PC-9 (cell line): ENCODE results near the gene LCE7A. TPM values are rescaled to one million over a fixed set of nuclear protein-coding genes. Genes with fewer than 3 reads are reported as not detected.

Experiments
- BruUV-seq: library from RNA; stranded (reverse); fragments of 400-500 nt; replicated peaks from 2 replicates; lab custom pipeline; 2021; lab: Mats Ljungman, UMichigan
- CTCF ChIA-PET: fragments of 300-600 bp; sonication (Branson Sonifier 250); formaldehyde crosslinking; loops from one replicate; lab custom pipeline; 2022; ENCODE audit warnings: antibody characterized with exemption; lab: Charles Lee
- POLR2A ChIA-PET: fragments of 300-600 bp; sonication (Branson Sonifier 250); formaldehyde crosslinking; loops from one replicate; lab custom pipeline; 2022; ENCODE audit warnings: antibody characterized with exemption; ENCODE audit not compliant: unreplicated experiment; lab: Charles Lee
- DNase-seq, 2 experiments: peaks; one replicate each; pipeline versions ENCODE4 v3.0.0 to v3.0.0-alpha.2; 2015 to 2022; ENCODE audit warnings: mixed read lengths in 1 of 2
- H2AFZ ChIP-seq: fragments of 200-600 bp; sonication (generic); 2 replicates; pipeline ENCODE4 v1.8.1; 2017; ENCODE audit warnings: antibody characterized with exemption
- H3F3A ChIP-seq: fragments of 200-600 bp; sonication (generic); 2 replicates; pipeline ENCODE4 v1.8.1; 2017; ENCODE audit warnings: antibody characterized with exemption, mild to moderate bottlenecking, low read depth; ENCODE audit not compliant: insufficient read depth
- H3K27ac ChIP-seq: fragments of 200-600 bp; sonication (generic); 2 replicates; pipeline ENCODE4 v1.6.1; 2016; ENCODE audit warnings: mixed run types
- H3K27me3 ChIP-seq: fragments of 200-600 bp; sonication (generic); 2 replicates; pipeline ENCODE4 v1.6.1; 2016; ENCODE audit warnings: low read depth, mixed run types; ENCODE audit not compliant: insufficient read depth
- H3K36me3 ChIP-seq: fragments of 200-600 bp; sonication (generic); 2 replicates; pipeline ENCODE4 v1.6.1; 2016; ENCODE audit warnings: low read depth, mixed run types
- H3K4me1 ChIP-seq: fragments of 200-600 bp; sonication (generic); replicated peaks from 2 replicates; pipeline ENCODE4 v1.6.1; 2016; ENCODE audit warnings: mixed run types; ENCODE audit not compliant: insufficient read depth
- H3K4me2 ChIP-seq: fragments of 200-600 bp; sonication (generic); 2 replicates; pipeline ENCODE4 v1.6.1; 2017; ENCODE audit warnings: mixed run types
- H3K4me3 ChIP-seq: fragments of 200-600 bp; sonication (generic); 2 replicates; pipeline ENCODE4 v1.6.1; 2016; ENCODE audit warnings: mixed run types
- H3K79me2 ChIP-seq: fragments of 200-600 bp; sonication (generic); 2 replicates; pipeline ENCODE4 v1.6.1; 2017; ENCODE audit warnings: low read depth, mixed run types
- H3K9me2 ChIP-seq: fragments of 200-600 bp; sonication (generic); 2 replicates; pipeline ENCODE4 v1.8.1; 2017; ENCODE audit warnings: mild to moderate bottlenecking; ENCODE audit not compliant: insufficient read depth
- H3K9me3 ChIP-seq: fragments of 200-600 bp; sonication (generic); 2 replicates; pipeline ENCODE4 v1.8.1; 2016; ENCODE audit warnings: low read depth; ENCODE audit not compliant: insufficient read depth
- H4K20me1 ChIP-seq: fragments of 200-600 bp; sonication (generic); 2 replicates; pipeline ENCODE4 v1.8.1; 2017; ENCODE audit not compliant: insufficient read depth
- EZH2 ChIP-seq: fragments of 200-600 bp; sonication (generic); IDR thresholded peaks from 2 replicates; pipeline ENCODE4 v1.8.0; 2017; ENCODE audit warnings: antibody characterized with exemption, low read depth
- intact Hi-C: fragments of 100-400 bp; cut with micrococcal nuclease; formaldehyde crosslinking; loops from one replicate; pipeline ENCODE4 v1.10.0; 2022; ENCODE audit not compliant: unreplicated experiment
- total RNA-seq: library from RNA; stranded (reverse); gene quantifications from 2 replicates; pipeline ENCODE4 v1.2.3, GENCODE V29; 2021
- TF ChIP-seq, protein P1 (sequence below): fragments of 200-600 bp; sonication (generic); conservative IDR thresholded peaks from 2 replicates; pipeline ENCODE4 v1.6.1; 2017; ENCODE audit warnings: mixed run types, antibody characterized with exemption, mild to moderate bottlenecking, moderate library complexity

The LCE7A gene
- total RNA-seq, 1 experiment from 2014 or later, result not detected

DNA sequence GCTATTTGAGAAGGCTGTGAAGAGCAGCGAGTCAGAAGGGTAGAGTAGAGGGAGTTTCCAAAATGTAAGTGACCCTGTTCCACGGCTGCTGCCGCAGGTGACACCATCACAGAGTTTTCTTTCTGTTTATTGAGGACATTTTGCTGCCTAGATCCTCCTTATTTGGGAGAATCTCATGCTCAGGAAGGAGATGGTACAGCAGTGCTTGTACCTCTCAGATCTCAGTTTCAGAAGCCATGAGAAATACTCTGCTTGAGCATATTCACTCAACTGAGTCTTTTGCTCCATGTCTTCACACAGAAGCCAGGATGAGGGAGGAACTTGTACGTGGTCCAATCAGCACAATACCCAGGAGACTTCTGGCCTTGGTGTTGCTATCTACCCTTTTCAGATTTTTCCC lies 1.6 kb downstream of the LCE7A start:
- ChIA-PET POLR2A (no interaction called here), CTCF (no interaction called here)
- TF ChIP-seq, protein P1, sequence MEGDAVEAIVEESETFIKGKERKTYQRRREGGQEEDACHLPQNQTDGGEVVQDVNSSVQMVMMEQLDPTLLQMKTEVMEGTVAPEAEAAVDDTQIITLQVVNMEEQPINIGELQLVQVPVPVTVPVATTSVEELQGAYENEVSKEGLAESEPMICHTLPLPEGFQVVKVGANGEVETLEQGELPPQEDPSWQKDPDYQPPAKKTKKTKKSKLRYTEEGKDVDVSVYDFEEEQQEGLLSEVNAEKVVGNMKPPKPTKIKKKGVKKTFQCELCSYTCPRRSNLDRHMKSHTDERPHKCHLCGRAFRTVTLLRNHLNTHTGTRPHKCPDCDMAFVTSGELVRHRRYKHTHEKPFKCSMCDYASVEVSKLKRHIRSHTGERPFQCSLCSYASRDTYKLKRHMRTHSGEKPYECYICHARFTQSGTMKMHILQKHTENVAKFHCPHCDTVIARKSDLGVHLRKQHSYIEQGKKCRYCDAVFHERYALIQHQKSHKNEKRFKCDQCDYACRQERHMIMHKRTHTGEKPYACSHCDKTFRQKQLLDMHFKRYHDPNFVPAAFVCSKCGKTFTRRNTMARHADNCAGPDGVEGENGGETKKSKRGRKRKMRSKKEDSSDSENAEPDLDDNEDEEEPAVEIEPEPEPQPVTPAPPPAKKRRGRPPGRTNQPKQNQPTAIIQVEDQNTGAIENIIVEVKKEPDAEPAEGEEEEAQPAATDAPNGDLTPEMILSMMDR, result no peak
- TF ChIP-seq EZH2, result no peak
- H3K27ac ChIP-seq, result no peak overlapping the region
- no TSS peak for BruUV-seq
- no peak overlapping the region for H3K4me2 ChIP-seq
- H3K36me3 ChIP-seq, result no peaks in the 10 kb centered on the region
- H3F3A ChIP-seq, result no peaks in the 10 kb centered on the region
- peaks cover 4% of the 10 kb centered on the region; the same call in 1 of the 2 replicates for H3K27me3 ChIP-seq
- no peaks in the 10 kb centered on the region for H3K9me3 ChIP-seq
- no peaks in the 10 kb centered on the region for H3K9me2 ChIP-seq
- intact Hi-C loops, result no loop called here
- H3K79me2 ChIP-seq, result no peaks in the 10 kb centered on the region
- no peak overlapping the region for H3K4me3 ChIP-seq
- H2AFZ ChIP-seq, result no peak overlapping the region; the same call in 1 of the 2 replicates
- no peaks in the 10 kb centered on the region for H3K4me1 ChIP-seq
- DNase-seq, result no peak
- no peaks in the 10 kb centered on the region for H4K20me1 ChIP-seq

DNA sequence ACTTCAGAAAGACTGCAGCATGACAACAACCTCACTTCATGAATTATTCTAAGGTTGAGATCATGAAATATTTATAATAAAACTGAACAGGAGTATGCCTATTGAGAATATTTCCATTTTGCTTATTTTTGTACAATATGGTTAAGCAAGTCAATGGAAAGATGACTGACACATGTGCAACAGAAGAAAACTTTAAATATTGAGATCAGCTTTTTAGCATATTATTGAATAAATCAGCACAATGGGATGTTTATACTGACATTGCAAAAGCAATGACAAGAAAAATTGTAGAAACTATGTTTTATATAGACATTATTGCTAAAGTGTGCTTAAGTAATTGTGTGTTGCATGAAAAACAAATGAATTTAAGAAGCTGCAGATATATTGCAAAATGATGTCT lies 4.6 kb downstream of the LCE7A start:
- CTCF ChIA-PET, result interaction anchor here (0.6 kb wide), 1 partner anchor 17 kb away, joined by 3 read pairs; no protein-coding TSS in a partner anchor

DNA sequence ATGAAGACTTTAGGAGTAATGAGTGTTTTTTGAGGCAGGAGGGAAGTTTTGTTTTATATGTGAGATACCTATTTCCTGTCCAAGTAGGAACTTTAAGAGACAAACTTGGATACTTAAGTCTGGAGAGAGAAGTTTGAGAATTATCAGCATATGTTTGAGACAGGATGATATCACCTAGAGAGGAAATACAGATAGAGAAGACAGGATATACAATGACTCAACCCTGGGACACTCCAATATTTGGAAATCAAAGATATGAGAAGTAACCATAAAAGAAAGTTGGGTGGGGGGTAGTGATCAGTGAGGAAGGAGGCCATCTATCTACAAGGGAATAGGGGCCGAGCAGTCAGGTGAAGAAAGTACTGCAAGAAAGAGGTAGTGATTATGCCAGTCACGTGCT lies 6.5 kb downstream of the LCE7A start:
- no peak overlapping the region for H3K4me3 ChIP-seq
- H2AFZ ChIP-seq, result no peak overlapping the region
- no peaks in the 10 kb centered on the region for H3K79me2 ChIP-seq
- H3K9me3 ChIP-seq, result no peaks in the 10 kb centered on the region
- intact Hi-C loops, result no loop called here
- H3K4me1 ChIP-seq, result no peaks in the 10 kb centered on the region
- no peaks in the 10 kb centered on the region for H3K36me3 ChIP-seq
- no peak for DNase-seq
- H3F3A ChIP-seq, result no peaks in the 10 kb centered on the region
- ChIA-PET POLR2A (no interaction called here), CTCF (interaction anchor here (0.6 kb wide), 1 partner anchor 399 kb away, joined by 3 read pairs; no protein-coding TSS in a partner anchor)
- TF ChIP-seq, protein P1, result no peak
- no peak for TF ChIP-seq EZH2
- H3K9me2 ChIP-seq, result no peaks in the 10 kb centered on the region
- no peaks in the 10 kb centered on the region for H4K20me1 ChIP-seq
- no peaks in the 10 kb centered on the region for H3K27me3 ChIP-seq
- BruUV-seq, result no TSS peak
- no peak overlapping the region for H3K4me2 ChIP-seq
- H3K27ac ChIP-seq, result no peak overlapping the region

More for the DNA sequence above, 4.6 kb downstream of the LCE7A start:
- no peaks in the 10 kb centered on the region for H3K9me2 ChIP-seq
- H3K4me2 ChIP-seq, result no peak overlapping the region
- no peaks in the 10 kb centered on the region for H3K4me1 ChIP-seq
- no peaks in the 10 kb centered on the region for H3K36me3 ChIP-seq
- no TSS peak for BruUV-seq
- H3K9me3 ChIP-seq, result no peaks in the 10 kb centered on the region
- H3F3A ChIP-seq, result no peaks in the 10 kb centered on the region
- H3K4me3 ChIP-seq, result no peak overlapping the region
- no peak overlapping the region for H2AFZ ChIP-seq
- H3K27me3 ChIP-seq, result no peaks in the 10 kb centered on the region
- no peaks in the 10 kb centered on the region for H4K20me1 ChIP-seq
- intact Hi-C loops, result no loop called here
- H3K79me2 ChIP-seq, result no peaks in the 10 kb centered on the region
- no peak overlapping the region for H3K27ac ChIP-seq
- POLR2A ChIA-PET, result no interaction called here
- TF ChIP-seq, protein P1, result no peak
- no peak for TF ChIP-seq EZH2
- no peak for DNase-seq
